ENCODE results near the gene STK25. TPM values are rescaled to one million over a fixed set of nuclear protein-coding genes. Genes with fewer than 3 reads are reported as not detected.
A peak's percentile ranks its signal among the peaks of the same experiment; 100 is the strongest.

The STK25 gene
- total RNA-seq, 1 donor from 2014 or later = 125 TPM

- DNase-seq (peak; percentile 12), ATAC-seq (no peak)
- no peaks in the 10 kb centered on the region for H3K9me3 ChIP-seq
- intact Hi-C loops (cut with DNase I) = no loop called here
- TF ChIP-seq CTCF (IDR thresholded peaks at IDR 0.05) = no peak
- peaks cover 62% of the 10 kb centered on the region for H3K36me3 ChIP-seq
- no peak overlapping the region for H3K4me3 ChIP-seq
- no peak overlapping the region for H3K27ac ChIP-seq
- H3K4me1 ChIP-seq = no peaks in the 10 kb centered on the region
- H3K27me3 ChIP-seq (ENCODE audit: low read depth) = no peaks in the 10 kb centered on the region
Measured at GRCh38 chr2:241500016-241500415, 8.4 kb downstream of the STK25 start.

- ATAC-seq (peak in 1 of 2 donors; percentile 3), DNase-seq (no peak)
- intact Hi-C loops (cut with DNase I) = no loop called here
- no peak overlapping the region for H3K27ac ChIP-seq
- H3K9me3 ChIP-seq = no peaks in the 10 kb centered on the region
- no peaks in the 10 kb centered on the region for H3K4me1 ChIP-seq
- TF ChIP-seq CTCF (IDR thresholded peaks at IDR 0.05) = no peak
- no peak overlapping the region for H3K4me3 ChIP-seq
- H3K36me3 ChIP-seq = peaks cover 68% of the 10 kb centered on the region
- H3K27me3 ChIP-seq (ENCODE audit: low read depth) = no peaks in the 10 kb centered on the region
Measured at GRCh38 chr2:241499146-241499965, 9.0 kb downstream of the STK25 start.

GRCh38 chr2:241498115-241499070 lies 10.0 kb downstream of the STK25 start:
- no peaks in the 10 kb centered on the region for H3K9me3 ChIP-seq
- ATAC-seq = no peak
- no peak for DNase-seq
- peaks cover 78% of the 10 kb centered on the region for H3K36me3 ChIP-seq
- no peak overlapping the region for H3K4me3 ChIP-seq
- H3K4me1 ChIP-seq = no peaks in the 10 kb centered on the region
- H3K27me3 ChIP-seq (ENCODE audit: low read depth) = no peaks in the 10 kb centered on the region
- H3K27ac ChIP-seq = no peak overlapping the region
- intact Hi-C loops (cut with DNase I) = no loop called here
- no peak for TF ChIP-seq CTCF (IDR thresholded peaks at IDR 0.05)

- H3K27ac ChIP-seq = no peak overlapping the region
- H3K4me1 ChIP-seq = no peaks in the 10 kb centered on the region
- no peaks in the 10 kb centered on the region for H3K9me3 ChIP-seq
- intact Hi-C loops (cut with DNase I) = no loop called here
- no peaks in the 10 kb centered on the region for H3K27me3 ChIP-seq (ENCODE audit: low read depth)
- peaks cover 90% of the 10 kb centered on the region for H3K36me3 ChIP-seq
- no peak for DNase-seq
- H3K4me3 ChIP-seq = no peak overlapping the region
- TF ChIP-seq CTCF (IDR thresholded peaks at IDR 0.05) = no peak
- no peak for ATAC-seq
Measured at GRCh38 chr2:241496904-241497877, 11.2 kb downstream of the STK25 start.
